Liver (tissue), 9 donors: ENCODE measurements around the gene C3. TPM values are rescaled to one million over a fixed set of nuclear protein-coding genes. Genes with fewer than 3 reads are reported as not detected.
"Not testable (repeated sequence)": the region's sequence is repeated elsewhere in the genome, so short reads cannot be mapped to it uniquely, and the experiment has no call there.

ENCODE experiments used
- DNase-seq: peaks from one replicate; pipeline ENCODE4 v3.0.0-alpha.2; 2017; ENCODE audit warnings: low spot score
- H3K27ac ChIP-seq, 2 donors: one replicate each; pipeline ENCODE4 v1.7.0; 2013; ENCODE audit warnings: inconsistent platforms in 2 of 2, low read length in 2 of 2, control low read depth in 1 of 2, low read depth in 1 of 2, mild to moderate bottlenecking in 1 of 2
- H3K27me3 ChIP-seq, 4 donors: one replicate each; pipeline versions ENCODE4 v1.6.1 to v1.7.0; 2013; ENCODE audit warnings: low read length in 3 of 4, inconsistent platforms in 1 of 4, mild to moderate bottlenecking in 1 of 4, moderate library complexity in 1 of 4; ENCODE audit not compliant: control insufficient read depth in 4 of 4, insufficient read depth in 4 of 4
- H3K36me3 ChIP-seq, 4 donors: one replicate each; pipeline versions ENCODE4 v1.6.1 to v1.7.0; 2013; ENCODE audit warnings: low read length in 3 of 4, mild to moderate bottlenecking in 3 of 4, low read depth in 1 of 4, moderate library complexity in 1 of 4; ENCODE audit not compliant: control insufficient read depth in 4 of 4, insufficient read depth in 3 of 4
- H3K4me1 ChIP-seq, 4 donors: one replicate each; pipeline versions ENCODE4 v1.6.1 to v1.7.0; 2013; ENCODE audit warnings: low read length in 3 of 4, mild to moderate bottlenecking in 3 of 4, moderate library complexity in 1 of 4; ENCODE audit not compliant: control insufficient read depth in 4 of 4, insufficient read depth in 4 of 4
- H3K4me3 ChIP-seq, 3 donors: one replicate each; pipeline versions ENCODE4 v1.6.1 to v1.7.0; 2013; ENCODE audit warnings: low read length in 3 of 3, control low read depth in 1 of 3, low read depth in 1 of 3, mild to moderate bottlenecking in 1 of 3
- H3K9ac ChIP-seq, 2 donors: one replicate each; pipeline ENCODE4 v1.7.0; 2013; ENCODE audit warnings: low read length in 2 of 2, mild to moderate bottlenecking in 2 of 2, moderate library complexity in 2 of 2, control low read depth in 1 of 2, low read depth in 1 of 2
- H3K9me3 ChIP-seq, 4 donors: one replicate each; pipeline versions ENCODE4 v1.6.1 to v1.7.0; 2013; ENCODE audit warnings: low read length in 3 of 4; ENCODE audit not compliant: control insufficient read depth in 4 of 4
- EGR1 ChIP-seq, 2 donors: IDR thresholded peaks; 2 replicates each; pipeline ENCODE4 v1.6.1; 2016 to 2018; ENCODE audit warnings: antibody characterized with exemption in 2 of 2, low read depth in 2 of 2
- FOXA1 ChIP-seq: IDR thresholded peaks from 2 replicates; pipeline ENCODE4 v1.6.1; 2016; ENCODE audit warnings: antibody characterized with exemption
- FOXA2 ChIP-seq: IDR thresholded peaks from 2 replicates; pipeline ENCODE4 v1.6.1; 2016; ENCODE audit warnings: antibody characterized with exemption
- GABPA ChIP-seq, 2 donors: IDR thresholded peaks in 1 of 2; conservative IDR thresholded peaks in 1 of 2; 2 replicates each; pipeline ENCODE4 v1.6.1; 2016; ENCODE audit warnings: antibody characterized with exemption in 2 of 2, mild to moderate bottlenecking in 1 of 2, moderate library complexity in 1 of 2
- HNF4A ChIP-seq, 2 donors: conservative IDR thresholded peaks; 2 replicates each; pipeline ENCODE4 v1.6.1; 2016; ENCODE audit warnings: antibody characterized with exemption in 2 of 2, mild to moderate bottlenecking in 2 of 2
- HNF4G ChIP-seq: IDR thresholded peaks from 2 replicates; pipeline ENCODE4 v1.6.1; 2016; ENCODE audit warnings: antibody characterized with exemption
- JUND ChIP-seq, 2 donors: IDR thresholded peaks; 2 replicates each; pipeline ENCODE4 v1.6.1; 2016; ENCODE audit warnings: antibody characterized with exemption in 2 of 2
- NR2F2 ChIP-seq: IDR thresholded peaks from 2 replicates; pipeline ENCODE4 v1.6.1; 2016; ENCODE audit warnings: antibody characterized with exemption
- RAD21 ChIP-seq, 2 donors: IDR thresholded peaks; 2 replicates each; pipeline ENCODE4 v1.6.1; 2016; ENCODE audit warnings: antibody characterized with exemption in 2 of 2, mild to moderate bottlenecking in 2 of 2
- RXRA ChIP-seq, 2 donors: IDR thresholded peaks; 2 replicates each; pipeline ENCODE4 v1.6.1; 2017 to 2018; ENCODE audit warnings: antibody characterized with exemption in 2 of 2, mild to moderate bottlenecking in 1 of 2
- SP1 ChIP-seq: IDR thresholded peaks from 2 replicates; pipeline ENCODE4 v1.6.1; 2018; ENCODE audit warnings: antibody characterized with exemption, mild to moderate bottlenecking
- TAF1 ChIP-seq: conservative IDR thresholded peaks from 2 replicates; pipeline ENCODE4 v1.6.1; 2016; ENCODE audit warnings: antibody characterized with exemption, mild to moderate bottlenecking
- YY1 ChIP-seq: IDR thresholded peaks from 2 replicates; pipeline ENCODE4 v1.6.1; 2016; ENCODE audit warnings: antibody characterized with exemption, mild to moderate bottlenecking
- WGBS: extraction: QIAGEN DNeasy Blood & Tissue Kit; methylation state at CpG from one replicate; pipeline ENCODE4 v1.1.7; 2013; 5-methylcytosine and 5-hydroxymethylcytosine counted together
- polyA plus RNA-seq, 2 donors: library from polyadenylated mRNA; stranded (reverse) in 1 of 2; unstranded in 1 of 2; fragments of 200-250 nt in 1 of 2; fragments of >200 nt in 1 of 2; fragmentation: Nextera tagmentation in 1 of 2; extraction: Ambion mirVana in 1 of 2; gene quantifications; one replicate each; pipeline versions ENCODE4 v1.2.1 to v1.2.3, GENCODE V29; 2013 to 2015
- total RNA-seq, 2 donors: library from RNA; depleted of rRNA; stranded (reverse); fragments of >200 nt; gene quantifications; one replicate each; pipeline ENCODE4 v1.2.3, GENCODE V29; 2014
- TF ChIP-seq, protein P1 (sequence below): IDR thresholded peaks from 2 replicates; pipeline ENCODE4 v1.6.1; 2016; ENCODE audit warnings: antibody characterized with exemption
- TF ChIP-seq, protein P2 (sequence below): IDR thresholded peaks from 2 replicates; pipeline ENCODE4 v1.6.1; 2016; ENCODE audit warnings: antibody characterized with exemption, mild to moderate bottlenecking
- TF ChIP-seq, protein P3 (sequence below): IDR thresholded peaks from 2 replicates; pipeline ENCODE4 v1.6.1; 2016; ENCODE audit warnings: antibody characterized with exemption
- TF ChIP-seq, protein P4 (sequence below): IDR thresholded peaks from 2 replicates; pipeline ENCODE4 v1.6.1; 2016; ENCODE audit warnings: antibody characterized with exemption
- TF ChIP-seq, protein P5 (sequence below): fragments of 150-350 bp; IDR thresholded peaks from 2 replicates; pipeline ENCODE4 v1.5.1; 2017; ENCODE audit warnings: improper control_type of control experiment, low read depth, low read length; ENCODE audit not compliant: missing input control
- donor health status: healthy.
- donor health status: healthy.
- donor health status: healthy.
- donor health status: healthy.
- donor health status: healthy.

Gene C3
- total and polyA plus RNA-seq, 4 donors = 4,543 to 9,349 (median 8,015) TPM

DNA sequence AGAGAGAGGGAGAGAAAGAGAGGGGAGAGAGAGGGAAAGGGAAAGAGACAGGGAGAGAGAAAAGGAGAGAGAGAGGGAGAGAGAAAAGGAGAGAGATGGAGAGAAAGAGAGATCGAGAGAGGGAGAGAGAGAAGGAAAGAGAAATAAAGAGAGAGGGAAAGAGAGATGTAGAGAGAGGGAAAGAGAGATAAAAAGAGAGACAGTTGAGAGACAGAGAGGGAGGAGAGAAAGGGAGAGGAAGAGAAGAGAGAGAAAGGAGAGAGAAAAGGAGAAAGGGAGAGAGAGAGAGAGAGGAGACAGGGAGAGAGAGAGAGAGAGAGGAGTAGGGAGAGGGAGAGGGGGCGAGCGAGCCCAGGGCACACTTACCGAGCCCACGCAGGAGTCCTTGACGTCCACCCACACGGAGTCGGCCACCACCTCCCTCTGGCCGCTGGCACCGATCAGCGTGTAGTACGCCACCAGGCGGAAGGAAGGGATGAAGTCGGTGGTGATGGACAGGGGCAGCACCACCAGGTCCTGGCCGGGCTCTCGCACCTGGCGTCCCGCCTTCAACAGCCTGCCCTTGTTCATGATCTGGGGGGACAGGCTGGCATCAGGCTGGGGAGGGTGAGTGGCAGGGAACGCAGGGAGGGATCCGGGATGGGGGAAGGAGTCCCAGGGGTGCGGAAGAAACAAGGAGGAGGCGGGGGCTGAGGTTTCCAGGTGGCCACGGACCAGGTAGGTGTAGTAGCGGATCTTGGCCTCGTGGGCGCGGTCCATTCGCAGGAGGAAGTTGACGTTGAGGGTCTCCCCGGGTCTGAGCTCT is 10.0 kb downstream of the C3 start:
- WGBS = 48% methylated on average over 30 of the region's 30 CpGs
- peaks cover 28 to 69% (median 57%) of the 10 kb centered on the region in 4 donors for H3K36me3 ChIP-seq

DNA sequence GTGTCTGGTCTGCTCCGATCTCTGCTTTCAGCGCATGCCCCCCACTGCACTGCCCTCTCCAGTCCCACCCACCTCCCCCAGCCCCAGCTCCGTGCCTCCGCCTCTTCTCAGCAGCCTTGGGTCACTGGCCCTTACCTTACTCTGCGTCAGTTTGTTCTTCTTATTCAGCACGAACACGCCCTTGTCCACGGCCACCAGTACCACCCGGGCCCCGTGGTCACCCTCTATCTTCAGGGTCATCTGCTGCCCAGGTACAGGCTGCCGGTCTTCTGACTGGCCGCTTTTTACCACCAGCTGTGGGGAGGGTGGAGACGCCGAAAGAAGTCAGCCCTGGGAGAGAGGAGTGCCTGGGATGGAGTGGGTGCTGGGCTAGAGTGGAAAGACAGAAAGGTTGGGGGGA is 10.9 kb downstream of the C3 start:
- Histone ChIP-seq H3K9me3 (no peaks in the 10 kb centered on the region), H3K9ac (no peak overlapping the region), H3K27me3 (no peaks in the 10 kb centered on the region), H3K4me3 (no peak overlapping the region), H3K27ac (peak overlapping the region in 1 of 2 donors; percentile 2), H3K36me3 (peaks cover 30 to 77% (median 62%) of the 10 kb centered on the region in 4 donors), H3K4me1 (peaks cover 0 to 38% (median 20%) of the 10 kb centered on the region in 4 donors)
- TF ChIP-seq HNF4G = no peak
- TF ChIP-seq, protein P1, sequence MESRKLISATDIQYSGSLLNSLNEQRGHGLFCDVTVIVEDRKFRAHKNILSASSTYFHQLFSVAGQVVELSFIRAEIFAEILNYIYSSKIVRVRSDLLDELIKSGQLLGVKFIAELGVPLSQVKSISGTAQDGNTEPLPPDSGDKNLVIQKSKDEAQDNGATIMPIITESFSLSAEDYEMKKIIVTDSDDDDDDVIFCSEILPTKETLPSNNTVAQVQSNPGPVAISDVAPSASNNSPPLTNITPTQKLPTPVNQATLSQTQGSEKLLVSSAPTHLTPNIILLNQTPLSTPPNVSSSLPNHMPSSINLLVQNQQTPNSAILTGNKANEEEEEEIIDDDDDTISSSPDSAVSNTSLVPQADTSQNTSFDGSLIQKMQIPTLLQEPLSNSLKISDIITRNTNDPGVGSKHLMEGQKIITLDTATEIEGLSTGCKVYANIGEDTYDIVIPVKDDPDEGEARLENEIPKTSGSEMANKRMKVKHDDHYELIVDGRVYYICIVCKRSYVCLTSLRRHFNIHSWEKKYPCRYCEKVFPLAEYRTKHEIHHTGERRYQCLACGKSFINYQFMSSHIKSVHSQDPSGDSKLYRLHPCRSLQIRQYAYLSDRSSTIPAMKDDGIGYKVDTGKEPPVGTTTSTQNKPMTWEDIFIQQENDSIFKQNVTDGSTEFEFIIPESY = no peak
- no peak for TF ChIP-seq TAF1
- no peak for TF ChIP-seq NR2F2
- no peak for TF ChIP-seq HNF4A (conservative IDR thresholded peaks at IDR 0.05)
- TF ChIP-seq GABPA (IDR thresholded peaks at IDR 0.05 in 1 of 2, conservative IDR thresholded peaks at IDR 0.05 in 1 of 2) = no peak
- TF ChIP-seq SP1 = no peak
- TF ChIP-seq, protein P2, sequence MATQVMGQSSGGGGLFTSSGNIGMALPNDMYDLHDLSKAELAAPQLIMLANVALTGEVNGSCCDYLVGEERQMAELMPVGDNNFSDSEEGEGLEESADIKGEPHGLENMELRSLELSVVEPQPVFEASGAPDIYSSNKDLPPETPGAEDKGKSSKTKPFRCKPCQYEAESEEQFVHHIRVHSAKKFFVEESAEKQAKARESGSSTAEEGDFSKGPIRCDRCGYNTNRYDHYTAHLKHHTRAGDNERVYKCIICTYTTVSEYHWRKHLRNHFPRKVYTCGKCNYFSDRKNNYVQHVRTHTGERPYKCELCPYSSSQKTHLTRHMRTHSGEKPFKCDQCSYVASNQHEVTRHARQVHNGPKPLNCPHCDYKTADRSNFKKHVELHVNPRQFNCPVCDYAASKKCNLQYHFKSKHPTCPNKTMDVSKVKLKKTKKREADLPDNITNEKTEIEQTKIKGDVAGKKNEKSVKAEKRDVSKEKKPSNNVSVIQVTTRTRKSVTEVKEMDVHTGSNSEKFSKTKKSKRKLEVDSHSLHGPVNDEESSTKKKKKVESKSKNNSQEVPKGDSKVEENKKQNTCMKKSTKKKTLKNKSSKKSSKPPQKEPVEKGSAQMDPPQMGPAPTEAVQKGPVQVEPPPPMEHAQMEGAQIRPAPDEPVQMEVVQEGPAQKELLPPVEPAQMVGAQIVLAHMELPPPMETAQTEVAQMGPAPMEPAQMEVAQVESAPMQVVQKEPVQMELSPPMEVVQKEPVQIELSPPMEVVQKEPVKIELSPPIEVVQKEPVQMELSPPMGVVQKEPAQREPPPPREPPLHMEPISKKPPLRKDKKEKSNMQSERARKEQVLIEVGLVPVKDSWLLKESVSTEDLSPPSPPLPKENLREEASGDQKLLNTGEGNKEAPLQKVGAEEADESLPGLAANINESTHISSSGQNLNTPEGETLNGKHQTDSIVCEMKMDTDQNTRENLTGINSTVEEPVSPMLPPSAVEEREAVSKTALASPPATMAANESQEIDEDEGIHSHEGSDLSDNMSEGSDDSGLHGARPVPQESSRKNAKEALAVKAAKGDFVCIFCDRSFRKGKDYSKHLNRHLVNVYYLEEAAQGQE = no peak
- no peak for TF ChIP-seq RAD21 (IDR thresholded peaks at IDR 0.05)
- TF ChIP-seq FOXA2 = no peak
- TF ChIP-seq EGR1 (IDR thresholded peaks at IDR 0.05; ENCODE audit: low read depth in 2 of 2) = no peak
- TF ChIP-seq, protein P3, sequence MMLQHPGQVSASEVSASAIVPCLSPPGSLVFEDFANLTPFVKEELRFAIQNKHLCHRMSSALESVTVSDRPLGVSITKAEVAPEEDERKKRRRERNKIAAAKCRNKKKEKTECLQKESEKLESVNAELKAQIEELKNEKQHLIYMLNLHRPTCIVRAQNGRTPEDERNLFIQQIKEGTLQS = no peak
- no peak for TF ChIP-seq RXRA (IDR thresholded peaks at IDR 0.05)
- TF ChIP-seq, protein P4, sequence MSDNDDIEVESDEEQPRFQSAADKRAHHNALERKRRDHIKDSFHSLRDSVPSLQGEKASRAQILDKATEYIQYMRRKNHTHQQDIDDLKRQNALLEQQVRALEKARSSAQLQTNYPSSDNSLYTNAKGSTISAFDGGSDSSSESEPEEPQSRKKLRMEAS = no peak
- TF ChIP-seq JUND (IDR thresholded peaks at IDR 0.05) = no peak
- no peak for TF ChIP-seq YY1
- TF ChIP-seq, protein P5, sequence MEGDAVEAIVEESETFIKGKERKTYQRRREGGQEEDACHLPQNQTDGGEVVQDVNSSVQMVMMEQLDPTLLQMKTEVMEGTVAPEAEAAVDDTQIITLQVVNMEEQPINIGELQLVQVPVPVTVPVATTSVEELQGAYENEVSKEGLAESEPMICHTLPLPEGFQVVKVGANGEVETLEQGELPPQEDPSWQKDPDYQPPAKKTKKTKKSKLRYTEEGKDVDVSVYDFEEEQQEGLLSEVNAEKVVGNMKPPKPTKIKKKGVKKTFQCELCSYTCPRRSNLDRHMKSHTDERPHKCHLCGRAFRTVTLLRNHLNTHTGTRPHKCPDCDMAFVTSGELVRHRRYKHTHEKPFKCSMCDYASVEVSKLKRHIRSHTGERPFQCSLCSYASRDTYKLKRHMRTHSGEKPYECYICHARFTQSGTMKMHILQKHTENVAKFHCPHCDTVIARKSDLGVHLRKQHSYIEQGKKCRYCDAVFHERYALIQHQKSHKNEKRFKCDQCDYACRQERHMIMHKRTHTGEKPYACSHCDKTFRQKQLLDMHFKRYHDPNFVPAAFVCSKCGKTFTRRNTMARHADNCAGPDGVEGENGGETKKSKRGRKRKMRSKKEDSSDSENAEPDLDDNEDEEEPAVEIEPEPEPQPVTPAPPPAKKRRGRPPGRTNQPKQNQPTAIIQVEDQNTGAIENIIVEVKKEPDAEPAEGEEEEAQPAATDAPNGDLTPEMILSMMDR = no peak
- no peak for TF ChIP-seq FOXA1
- WGBS = 45% methylated on average over 14 of the region's 14 CpGs
- no peak for DNase-seq

More for the DNA sequence above, 10.0 kb downstream of the C3 start:
- no peak for DNase-seq
- Histone ChIP-seq H3K9ac (no peak overlapping the region), H3K27ac (peak overlapping the region in 1 of 2 donors; percentile 2), H3K4me1 (peaks cover 0 to 38% (median 20%) of the 10 kb centered on the region in 4 donors), H3K4me3 (no peak overlapping the region), H3K27me3 (no peaks in the 10 kb centered on the region), H3K9me3 (no peaks in the 10 kb centered on the region)
- no peak for TF ChIP-seq SP1
- TF ChIP-seq, protein P3 = no peak
- TF ChIP-seq RXRA (IDR thresholded peaks at IDR 0.05) = no peak
- TF ChIP-seq TAF1 = no peak

DNA sequence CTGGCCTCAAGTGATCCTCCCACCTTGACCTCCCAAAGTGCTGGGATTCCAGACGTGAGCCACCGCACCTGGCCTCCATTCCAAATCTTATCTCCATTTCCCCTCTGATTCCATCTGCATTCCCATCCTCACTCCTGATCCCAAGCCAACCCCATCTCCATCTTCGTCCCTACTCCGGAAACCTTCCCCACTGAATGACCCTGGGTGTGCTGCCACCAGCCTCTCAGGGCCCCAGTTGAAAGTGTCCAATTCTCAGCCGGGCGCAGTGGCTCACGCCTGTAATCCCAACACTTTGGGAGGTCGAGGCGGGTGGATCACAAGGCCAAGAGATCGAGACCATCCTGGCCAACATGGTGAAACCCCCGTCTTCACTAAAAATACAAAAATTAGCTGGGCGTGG is 11.5 kb downstream of the C3 start:
- not testable (repeated sequence) for DNase-seq, H3K9me3 ChIP-seq, H3K4me3 ChIP-seq, H3K27me3 ChIP-seq, H3K9ac ChIP-seq
- Histone ChIP-seq H3K4me1 (peaks cover 0 to 38% (median 18%) of the 10 kb centered on the region in 4 donors), H3K36me3 (peaks cover 35 to 83% (median 65%) of the 10 kb centered on the region in 4 donors), H3K27ac (peak overlapping the region in 1 of 2 donors; percentile 13)
- WGBS = 79% methylated on average over 12 of the region's 12 CpGs
